GM18505 (cell line): ENCODE results near the gene MRPS22.
A peak's percentile ranks its signal among the peaks of the same experiment; 100 is the strongest.

Experiments
- ATAC-seq: cut with Tn5 transposase; IDR thresholded peaks from one replicate; pipeline ENCODE4 v1.9.1; 2021; ENCODE audit not compliant: unreplicated experiment
- POLR2A ChIP-seq: IDR thresholded peaks from 4 replicates; pipeline ENCODE4 v1.6.1; 2011; ENCODE audit warnings: borderline replicate concordance; ENCODE audit not compliant: insufficient read depth, insufficient read length; ENCODE audit errors: extremely low read depth

MRPS22 gene

DNA sequence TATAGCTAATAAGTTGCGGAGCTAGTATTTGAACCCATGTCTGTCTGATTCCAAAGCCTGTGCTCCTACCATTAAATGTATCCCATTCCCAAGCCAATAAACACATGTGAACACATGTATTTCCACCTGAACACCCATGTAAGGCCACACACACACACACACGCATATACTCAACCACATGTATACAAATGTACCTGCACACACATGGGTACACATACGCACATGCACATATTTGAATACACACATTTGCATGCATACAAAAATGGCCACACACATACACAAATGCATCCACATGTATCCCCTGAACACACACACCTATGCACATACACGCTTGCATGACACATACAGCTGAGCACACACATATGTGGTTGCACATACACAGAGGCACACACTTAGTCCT, 5.4 kb upstream of the MRPS22 start:
- no peak for TF ChIP-seq POLR2A
- no peak for ATAC-seq

DNA sequence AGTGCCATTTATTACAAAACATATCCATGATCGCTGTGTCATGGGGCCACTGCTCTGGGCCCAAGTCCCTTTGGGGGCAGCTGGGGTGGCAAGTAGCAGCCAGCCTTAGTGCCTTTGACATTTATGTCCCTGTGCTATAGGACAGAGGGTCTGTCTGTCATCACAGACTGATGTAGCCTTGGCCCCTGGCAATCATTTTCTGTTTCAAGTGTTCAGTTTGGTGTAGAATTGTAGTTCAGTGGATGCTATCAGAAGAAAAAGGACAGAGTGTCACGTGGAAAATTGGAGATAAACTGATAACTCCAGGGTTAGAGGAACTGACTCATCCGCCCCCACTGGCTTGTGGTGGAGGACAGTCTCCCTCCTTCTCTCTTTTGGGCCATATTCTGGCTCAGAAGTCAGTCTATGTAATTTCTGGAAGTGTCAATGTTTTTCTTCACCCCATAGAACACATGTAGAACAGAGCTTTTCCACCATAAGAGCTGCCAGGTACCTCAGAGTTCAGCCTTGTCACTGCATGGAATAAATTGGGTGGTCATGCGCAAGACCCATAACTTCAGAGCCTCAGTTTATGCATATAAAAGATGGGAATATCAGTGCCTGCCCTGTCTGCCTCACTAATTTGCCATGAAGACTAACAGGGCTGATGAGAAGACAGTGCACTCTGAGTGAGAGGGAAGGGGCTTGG, 4.5 kb upstream of the MRPS22 start:
- ATAC-seq = no peak
- TF ChIP-seq POLR2A = no peak

DNA sequence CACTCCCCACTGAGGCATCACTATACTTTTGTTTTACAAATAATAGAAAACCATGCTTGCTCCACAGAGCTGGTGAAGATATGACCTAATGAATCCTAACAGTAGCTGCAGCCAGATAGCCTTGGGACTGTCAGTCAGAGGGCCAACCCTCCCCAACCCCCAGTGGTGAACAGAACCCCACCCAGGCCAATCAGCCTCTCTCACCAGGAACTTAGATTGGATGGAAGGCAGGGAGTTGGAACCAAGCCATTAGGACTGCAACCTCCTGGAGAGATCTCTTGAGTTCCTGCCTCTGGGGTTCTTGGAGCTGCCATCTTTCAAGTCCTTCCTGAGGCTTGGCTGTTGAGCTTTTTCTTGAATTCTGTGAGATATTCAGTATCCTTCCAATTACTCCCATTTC, 3.0 kb upstream of the MRPS22 start:
- no peak for TF ChIP-seq POLR2A
- ATAC-seq = no peak

DNA sequence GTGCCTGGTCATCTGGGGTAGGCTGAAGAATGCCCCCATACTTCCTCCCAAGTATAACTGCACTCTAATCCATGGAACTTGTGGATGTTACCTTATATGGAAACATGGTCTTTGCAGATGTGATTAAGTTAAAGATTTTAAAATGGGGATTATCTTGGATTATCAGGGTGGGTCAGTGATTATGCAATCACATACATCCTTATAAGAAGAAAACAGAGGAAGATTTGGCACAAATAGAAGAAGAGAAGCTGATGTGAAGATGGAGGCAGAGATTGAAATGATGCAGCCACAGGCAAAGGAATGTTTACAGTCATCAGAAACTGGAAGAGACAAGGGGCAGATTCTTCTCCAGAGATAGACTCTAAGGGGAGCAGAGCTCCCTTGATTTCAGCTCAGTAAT, 1.8 kb upstream of the MRPS22 start:
- no peak for TF ChIP-seq POLR2A
- no peak for ATAC-seq

DNA sequence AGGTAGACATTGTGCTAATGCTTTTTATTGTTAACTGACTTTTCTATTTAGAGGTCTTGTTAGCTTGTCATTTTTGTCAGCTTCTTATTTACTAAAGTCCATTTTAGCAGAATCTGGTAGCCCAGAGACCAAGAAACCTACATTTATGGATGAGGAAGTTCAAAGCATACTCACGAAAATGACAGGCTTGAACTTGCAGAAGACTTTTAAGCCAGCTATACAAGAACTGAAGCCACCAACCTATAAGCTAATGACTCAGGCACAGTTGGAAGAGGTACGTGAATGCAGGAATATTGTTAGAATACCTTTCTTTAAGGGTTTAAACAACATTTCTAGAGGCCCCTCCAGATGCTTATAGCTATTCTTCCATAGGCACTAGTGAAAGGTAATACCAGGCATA, 3.0 kb downstream of the MRPS22 start:
- no peak for ATAC-seq
- no peak for TF ChIP-seq POLR2A

DNA sequence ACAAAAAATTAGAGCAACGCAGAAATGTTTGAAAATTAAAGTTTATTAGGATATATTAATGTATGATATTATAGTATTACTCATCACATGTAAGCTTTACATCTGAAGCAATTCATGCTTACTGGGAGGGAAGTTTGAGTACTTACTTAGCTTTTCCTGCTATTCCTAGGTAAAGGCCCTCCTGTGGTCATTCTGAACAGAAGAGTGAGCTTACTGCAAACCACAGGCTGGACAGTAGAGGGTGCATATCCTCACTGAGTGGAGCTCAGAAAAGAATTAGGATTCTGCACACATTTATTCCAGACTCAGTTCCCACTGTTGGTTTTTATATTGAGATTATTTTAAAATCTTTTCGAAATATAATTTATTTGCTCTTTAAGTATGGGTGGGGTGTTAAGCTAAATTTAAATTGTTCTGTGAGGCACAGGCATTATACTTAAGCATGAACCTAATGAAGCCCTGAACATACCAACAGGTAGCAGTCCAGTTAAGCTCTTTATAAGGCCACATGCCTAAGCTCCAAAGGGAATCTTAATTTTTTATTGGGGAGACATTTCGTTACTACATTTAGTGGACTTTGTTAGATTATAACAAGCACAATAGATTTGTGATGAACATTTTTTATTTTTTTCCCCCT, 10.2 kb downstream of the MRPS22 start:
- ATAC-seq = peak; percentile 46
- TF ChIP-seq POLR2A = no peak

DNA sequence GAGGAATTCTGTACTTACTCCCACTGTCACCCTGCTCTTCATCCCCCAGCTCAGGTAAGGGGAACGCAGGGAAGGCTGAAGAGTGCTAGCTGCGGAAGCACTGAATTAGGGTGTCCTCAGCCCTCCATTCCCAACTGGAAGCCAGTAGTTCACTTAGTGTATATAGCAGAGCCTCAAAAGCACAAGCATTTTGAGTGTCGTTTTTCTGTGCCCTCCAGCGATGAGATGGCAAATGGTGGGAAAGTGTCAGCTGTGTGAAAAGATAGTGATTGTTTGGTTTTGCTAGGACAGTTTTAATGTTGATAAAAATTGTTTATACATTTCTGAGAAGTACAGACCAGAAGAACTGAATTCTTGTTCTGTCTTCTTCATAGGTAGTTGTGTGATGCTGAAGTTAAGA, 10.8 kb downstream of the MRPS22 start:
- TF ChIP-seq POLR2A = no peak
- no peak for ATAC-seq

DNA sequence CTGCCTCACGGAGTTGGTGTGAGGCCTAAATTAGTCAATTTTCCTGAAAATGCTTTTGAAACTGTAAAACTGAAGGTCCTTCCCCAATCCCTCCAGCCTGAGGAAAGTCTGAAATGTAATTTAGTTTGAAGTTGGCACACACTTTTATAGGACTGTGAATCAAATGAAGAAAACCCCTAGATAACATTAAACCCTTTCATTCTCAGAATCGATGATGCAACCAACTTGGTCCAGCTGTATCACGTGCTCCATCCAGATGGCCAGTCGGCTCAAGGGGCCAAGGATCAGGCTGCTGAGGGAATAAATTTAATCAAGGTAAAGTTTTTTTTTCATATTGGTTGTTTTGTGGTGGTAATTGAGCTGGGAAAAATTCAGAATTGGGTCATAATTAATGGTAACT, 11.7 kb downstream of the MRPS22 start:
- TF ChIP-seq POLR2A = no peak
- no peak for ATAC-seq

DNA sequence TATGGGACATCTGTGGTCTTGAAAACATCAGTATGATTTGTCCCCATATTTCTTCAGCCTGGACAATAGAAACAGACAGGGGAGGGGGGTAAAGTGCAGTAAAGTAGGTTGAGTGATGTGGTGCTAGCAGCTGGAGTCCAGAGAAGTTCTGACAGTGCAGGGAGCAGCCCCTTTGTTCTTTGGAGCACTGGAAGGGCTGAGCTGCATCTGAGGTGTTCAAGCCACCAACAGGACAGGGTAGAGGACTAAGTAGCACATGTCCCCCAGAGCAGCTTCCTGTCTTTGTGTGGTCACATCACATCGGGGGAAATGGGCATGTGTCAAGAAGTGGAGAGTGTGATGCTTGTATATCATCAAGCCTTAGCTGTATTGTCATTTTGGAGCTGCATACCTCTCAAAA, 12.1 kb downstream of the MRPS22 start:
- ATAC-seq = no peak
- no peak for TF ChIP-seq POLR2A

DNA sequence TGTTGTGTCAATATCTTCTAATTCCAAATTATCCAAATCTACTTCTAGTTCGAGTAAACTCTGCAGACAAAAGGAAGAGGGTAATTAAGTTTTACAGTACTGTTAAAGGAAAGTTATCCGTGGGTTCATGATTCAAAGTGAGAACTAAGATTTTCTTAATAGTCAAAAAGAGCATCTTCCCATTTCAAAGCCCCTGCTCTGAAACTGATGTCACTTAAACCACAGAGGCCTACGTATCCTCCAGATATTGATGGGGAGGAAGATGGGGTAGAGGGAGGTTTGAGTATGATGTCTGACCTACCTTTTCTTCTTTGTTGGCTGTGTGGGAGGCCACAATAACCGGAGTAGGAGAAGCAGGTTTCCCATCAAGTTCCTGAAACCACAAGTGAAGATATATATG, 14.1 kb downstream of the MRPS22 start:
- no peak for ATAC-seq
- no peak for TF ChIP-seq POLR2A

DNA sequence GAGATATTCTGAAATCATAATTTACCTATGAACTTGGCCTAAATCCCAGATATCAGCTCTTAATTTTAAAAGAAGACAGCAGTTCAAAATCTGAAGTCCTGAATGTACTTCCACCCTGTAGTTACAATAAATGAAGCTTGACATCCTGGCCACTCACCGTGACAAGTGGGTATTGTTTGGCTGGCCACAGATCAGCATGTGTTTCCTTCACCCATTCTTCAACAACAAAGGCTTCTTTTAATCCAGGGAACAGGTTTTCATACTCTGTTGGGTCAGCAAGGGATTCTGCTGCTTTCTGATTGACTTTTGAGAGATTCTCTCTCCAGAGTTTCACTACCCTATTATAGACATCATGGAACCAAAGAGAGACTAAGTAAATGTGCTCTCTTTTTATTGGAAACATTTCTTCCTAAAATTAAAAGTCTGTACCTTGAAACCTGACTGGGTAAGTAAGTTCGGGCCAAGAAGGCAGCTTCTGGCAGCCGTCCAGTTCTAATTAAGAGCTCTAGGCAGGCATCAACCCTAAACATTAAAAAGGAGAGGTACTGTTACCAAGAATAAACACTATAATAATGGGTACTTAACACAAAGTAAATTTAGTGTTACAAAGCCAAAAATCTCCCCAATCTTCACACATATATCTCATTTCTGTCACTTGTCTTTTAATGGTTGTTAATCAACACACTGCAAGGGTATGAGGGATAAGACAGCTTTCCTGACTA, 15.2 kb downstream of the MRPS22 start:
- no peak for TF ChIP-seq POLR2A

DNA sequence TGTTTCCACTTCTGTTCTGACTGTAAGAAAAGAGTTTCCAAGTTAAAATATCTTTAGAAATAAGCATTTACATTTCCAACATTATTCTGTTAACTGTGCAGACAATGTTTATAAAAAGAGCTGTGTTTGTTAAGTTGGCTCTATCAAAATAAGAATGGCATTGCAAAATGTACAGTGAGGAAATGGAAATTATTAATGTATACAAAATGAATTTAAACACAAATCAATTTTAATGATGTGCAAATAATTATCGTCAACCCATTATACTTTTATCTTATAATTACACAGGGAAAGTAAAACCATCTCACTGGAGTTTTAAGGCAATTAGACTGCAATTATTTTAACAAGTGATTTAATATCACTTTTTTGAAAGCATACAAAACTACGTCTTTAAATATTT, 17.5 kb downstream of the MRPS22 start:
- no peak for TF ChIP-seq POLR2A
- no peak for ATAC-seq

More for the DNA sequence above, 15.2 kb downstream of the MRPS22 start:
- no peak for ATAC-seq

DNA sequence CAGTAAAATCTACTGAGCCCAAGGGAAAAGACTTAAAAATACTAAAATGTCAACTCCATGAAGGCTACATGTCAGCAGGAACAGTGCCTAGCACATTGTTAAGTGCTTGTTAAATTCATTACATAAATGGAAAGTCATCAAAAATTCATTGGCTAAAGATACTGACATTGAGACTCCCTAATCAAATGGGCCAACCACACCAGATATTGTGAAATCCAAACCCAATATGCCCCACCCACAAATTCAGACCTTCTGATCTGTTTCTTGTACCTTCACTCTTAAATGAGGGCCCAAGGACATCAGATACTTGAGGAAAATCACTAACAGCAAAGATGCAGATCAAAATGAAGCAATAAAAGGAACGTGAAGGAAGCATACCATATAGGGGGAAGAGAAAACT, 20.7 kb downstream of the MRPS22 start:
- ATAC-seq = no peak
- no peak for TF ChIP-seq POLR2A

DNA sequence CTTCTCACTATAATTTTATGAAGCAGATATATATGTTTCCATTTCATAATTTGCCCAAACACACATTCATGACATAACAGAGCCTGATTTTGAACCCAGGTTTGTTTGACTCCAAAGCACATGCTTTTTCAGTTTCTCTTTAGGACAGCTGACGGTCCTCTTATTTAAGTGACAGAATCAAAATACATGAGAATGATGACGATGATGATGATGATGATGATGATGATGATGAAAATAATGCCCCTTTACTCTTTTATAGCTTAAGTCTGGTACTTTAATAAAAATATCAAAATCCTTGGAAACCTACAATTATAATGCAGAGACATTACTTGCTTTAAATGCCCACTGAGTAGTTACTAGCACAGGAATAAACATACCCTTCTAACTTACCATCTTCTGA, 30.3 kb downstream of the MRPS22 start:
- TF ChIP-seq POLR2A = no peak
- ATAC-seq = no peak
